Testis (tissue), 3 donors: ENCODE data around the gene SOWAHC. TPM values are rescaled to one million over a fixed set of nuclear protein-coding genes. Genes with fewer than 3 reads are reported as not detected.

Experiments
- DNase-seq: peaks from one replicate; pipeline ENCODE4 v3.0.0-alpha.2; 2019
- H3K27ac ChIP-seq, 2 donors: fragments of 200-600 bp; sonication (generic); one replicate each; pipeline ENCODE4 v1.5.1; 2019
- H3K27me3 ChIP-seq: fragments of 200-600 bp; sonication (generic); one replicate; pipeline ENCODE4 v1.5.1; 2019
- H3K36me3 ChIP-seq: fragments of 200-600 bp; sonication (generic); one replicate; pipeline ENCODE4 v1.5.1; 2017; ENCODE audit warnings: low read depth; ENCODE audit errors: missing control alignments
- H3K4me1 ChIP-seq: fragments of 200-600 bp; sonication (generic); one replicate; pipeline ENCODE4 v1.5.1; 2019
- H3K4me3 ChIP-seq, 2 donors: fragments of 200-600 bp; sonication (generic); one replicate each; pipeline ENCODE4 v1.5.1; 2017 to 2019
- H3K9me3 ChIP-seq: fragments of 200-600 bp; sonication (generic); one replicate; pipeline ENCODE4 v1.5.1; 2017
- CTCF ChIP-seq, 3 experiments: fragments of 450-650 bp in 2 of 3; fragments of 200-600 bp in 1 of 3; sonication (generic) in 1 of 3; IDR thresholded peaks; one replicate each; pipeline ENCODE4 v1.5.1; 2016 to 2019; ENCODE audit warnings: antibody characterized with exemption in 3 of 3, mild to moderate bottlenecking in 2 of 3, moderate library complexity in 1 of 3
- POLR2A ChIP-seq: fragments of 450-650 bp; IDR thresholded peaks from one replicate; pipeline ENCODE4 v1.6.1; 2017; ENCODE audit warnings: antibody characterized with exemption, mild to moderate bottlenecking, moderate library complexity
- WGBS, 2 donors: methylation state at CpG; one replicate each; pipeline ENCODE4 v1.1.5; 2018; 5-methylcytosine and 5-hydroxymethylcytosine counted together
- intact Hi-C: fragments of 100-400 bp; cut with DNase I; formaldehyde crosslinking; loops from one replicate; pipeline ENCODE4 v1.15.1; 2023; ENCODE audit warnings: low total_unique reads
- polyA plus RNA-seq: library from polyadenylated mRNA; stranded (reverse); fragments of 350-450 nt; fragmentation: Illumina TruSeq; extraction: RNeasy Lipid Tissue Mini Kit (QIAGEN cat#74804); gene quantifications from one replicate; pipeline ENCODE4 v1.2.3, GENCODE V29; 2014; ENCODE audit warnings: low read depth, low replicate concordance; ENCODE audit not compliant: insufficient read depth
- total RNA-seq, 2 donors: library from RNA; depleted of rRNA; stranded (reverse); fragments of >200 nt; gene quantifications; one replicate each; pipeline ENCODE4 v1.2.3, GENCODE V29; 2016

Gene SOWAHC
- total and polyA plus RNA-seq, 3 donors from 2014 or later = 13.3 to 30.1 (median 28.0) TPM

GRCh38 chr2:109586687-109587086, 27.5 kb upstream of the SOWAHC start:
- H3K36me3 ChIP-seq = no peaks in the 10 kb centered on the region
- intact Hi-C loops = no loop called here
- no peaks in the 10 kb centered on the region for H3K4me1 ChIP-seq
- no peaks in the 10 kb centered on the region for H3K27me3 ChIP-seq
- no peak for DNase-seq
- H3K9me3 ChIP-seq = no peaks in the 10 kb centered on the region
- no peak overlapping the region for H3K4me3 ChIP-seq
- no peak overlapping the region for H3K27ac ChIP-seq
- TF ChIP-seq POLR2A (no peak), CTCF (IDR thresholded peaks at IDR 0.05) (no peak)

DNA sequence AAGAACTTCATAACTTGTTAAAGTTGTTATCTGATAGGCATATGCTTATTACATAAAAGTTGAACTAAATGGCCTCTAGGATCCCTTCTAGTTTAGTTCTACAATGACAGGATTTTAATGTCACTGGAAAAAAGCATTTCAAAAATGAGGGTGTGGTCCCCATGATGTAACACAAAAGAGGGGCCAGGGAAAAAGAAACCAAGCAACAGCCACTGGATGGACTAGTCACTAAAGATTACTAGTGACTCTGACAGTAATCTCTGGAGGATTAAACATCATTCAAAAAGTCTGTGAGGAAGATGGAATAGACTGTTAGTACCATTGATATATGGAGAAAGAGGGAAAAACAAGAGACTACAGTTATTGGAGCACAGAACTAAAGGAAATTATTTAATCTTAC, 23.0 kb upstream of the SOWAHC start:
- no peak overlapping the region for H3K4me3 ChIP-seq
- DNase-seq = no peak
- intact Hi-C loops = no loop called here
- no peaks in the 10 kb centered on the region for H3K27me3 ChIP-seq
- H3K27ac ChIP-seq = no peak overlapping the region
- H3K4me1 ChIP-seq = no peaks in the 10 kb centered on the region
- no peaks in the 10 kb centered on the region for H3K9me3 ChIP-seq
- TF ChIP-seq POLR2A (no peak), CTCF (IDR thresholded peaks at IDR 0.05) (no peak)
- no peaks in the 10 kb centered on the region for H3K36me3 ChIP-seq

- no peaks in the 10 kb centered on the region for H3K36me3 ChIP-seq
- no peaks in the 10 kb centered on the region for H3K27me3 ChIP-seq
- WGBS, 2 donors = 91 to 92% methylated on average over 3 of the region's 3 CpGs
- no peak overlapping the region for H3K4me3 ChIP-seq
- DNase-seq = no peak
- no peaks in the 10 kb centered on the region for H3K4me1 ChIP-seq
- no peak for TF ChIP-seq POLR2A
- TF ChIP-seq CTCF (IDR thresholded peaks at IDR 0.05) = no peak
- H3K27ac ChIP-seq = no peak overlapping the region
- no peaks in the 10 kb centered on the region for H3K9me3 ChIP-seq
- intact Hi-C loops = no loop called here
Measured at GRCh38 chr2:109592905-109593304, 21.3 kb upstream of the SOWAHC start.

GRCh38 chr2:109594246-109594885, 19.8 kb upstream of the SOWAHC start:
- TF ChIP-seq CTCF (IDR thresholded peaks at IDR 0.05) (no peak), POLR2A (no peak)
- no peak overlapping the region for H3K27ac ChIP-seq
- 86 to 95% methylated on average over 16 of the region's 16 CpGs for WGBS, 2 donors

DNA sequence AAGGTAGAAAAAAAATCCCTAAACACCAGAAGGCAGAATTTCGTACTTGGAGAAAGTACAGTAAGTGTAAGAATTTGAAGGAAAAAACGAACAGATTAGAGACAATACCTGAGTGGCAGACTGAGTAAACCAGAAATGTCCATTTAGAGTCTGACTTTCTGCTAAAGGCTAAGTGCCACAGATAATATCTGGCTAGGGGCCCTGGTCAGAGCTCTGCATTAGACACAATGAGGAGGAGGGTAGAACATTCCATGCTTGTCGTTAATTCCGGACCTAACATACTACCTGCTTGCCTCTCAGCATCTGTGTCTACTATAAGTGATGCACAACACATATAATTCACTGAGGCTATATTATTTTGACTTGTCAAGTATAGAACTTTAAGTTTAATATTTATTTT, 18.5 kb upstream of the SOWAHC start:
- DNase-seq = no peak
- no peaks in the 10 kb centered on the region for H3K36me3 ChIP-seq
- H3K27me3 ChIP-seq = no peaks in the 10 kb centered on the region
- no peak for TF ChIP-seq POLR2A
- no peak for TF ChIP-seq CTCF (IDR thresholded peaks at IDR 0.05)
- H3K9me3 ChIP-seq = no peaks in the 10 kb centered on the region
- no peaks in the 10 kb centered on the region for H3K4me1 ChIP-seq
- 74 to 80% methylated on average over 4 of the region's 4 CpGs for WGBS, 2 donors
- no peak overlapping the region for H3K4me3 ChIP-seq
- no peak overlapping the region for H3K27ac ChIP-seq
- intact Hi-C loops = no loop called here

More at GRCh38 chr2:109594246-109594885, 19.8 kb upstream of the SOWAHC start:
- Histone ChIP-seq H3K4me1 (no peaks in the 10 kb centered on the region), H3K27me3 (no peaks in the 10 kb centered on the region), H3K9me3 (no peaks in the 10 kb centered on the region), H3K4me3 (no peak overlapping the region), H3K36me3 (no peaks in the 10 kb centered on the region)
- intact Hi-C loops = no loop called here
- no peak for DNase-seq
